Caco-2 (cell line): Measurements from ENCODE around the gene CMTM7. TPM values are rescaled to one million over a fixed set of nuclear protein-coding genes. Genes with fewer than 3 reads are reported as not detected.

ENCODE experiments used
- BruUV-seq: library from RNA; stranded (reverse); fragments of 400-500 nt; replicated peaks from 2 replicates; lab custom pipeline; 2021; lab: Mats Ljungman, UMichigan
- CTCF ChIA-PET: fragments of 300-600 bp; sonication (Branson Sonifier 250); formaldehyde crosslinking; loops from one replicate; lab custom pipeline; 2022; ENCODE audit warnings: antibody characterized with exemption; lab: Charles Lee
- POLR2A ChIA-PET: fragments of 300-600 bp; sonication (Branson Sonifier 250); formaldehyde crosslinking; loops from one replicate; lab custom pipeline; 2022; ENCODE audit warnings: antibody characterized with exemption; lab: Charles Lee
- DNase-seq, 2 experiments: peaks; one replicate each; pipeline versions ENCODE4 v3.0.0 to v3.0.0-alpha.2; 2020 to 2022
- H3K27me3 ChIP-seq: replicated peaks from 2 replicates; pipeline ENCODE4 v1.6.0; 2011; ENCODE audit warnings: low read length; ENCODE audit not compliant: control insufficient read depth, insufficient read depth
- H3K36me3 ChIP-seq: 2 replicates; pipeline ENCODE4 v1.5.1; 2011; ENCODE audit warnings: low read length; ENCODE audit not compliant: control insufficient read depth, insufficient read depth
- H3K4me1 ChIP-seq: fragments of 250-450 bp; sonication (Bioruptor Pico); 2 replicates; pipeline ENCODE4 v1.5.1; 2020; ENCODE audit warnings: mild to moderate bottlenecking
- H3K4me3 ChIP-seq: 2 replicates; pipeline ENCODE4 v1.5.1; 2011; ENCODE audit warnings: low read depth, mild to moderate bottlenecking, control low read depth, low read length
- H3K9me3 ChIP-seq: fragments of 250-450 bp; sonication (Bioruptor Pico); 2 replicates; pipeline ENCODE4 v1.5.1; 2020; ENCODE audit warnings: mild to moderate bottlenecking, moderate library complexity
- H3K27ac Mint-ChIP-seq: one replicate; pipeline ENCODE4 v1.8.0; 2022; ENCODE audit warnings: mixed read lengths; ENCODE audit not compliant: unreplicated experiment
- H3K27me3 Mint-ChIP-seq: one replicate; pipeline ENCODE4 v1.8.0; 2022; ENCODE audit warnings: mixed read lengths; ENCODE audit not compliant: insufficient read depth, unreplicated experiment
- H3K36me3 Mint-ChIP-seq: one replicate; pipeline ENCODE4 v1.8.0; 2022; ENCODE audit warnings: mild to moderate bottlenecking, mixed read lengths; ENCODE audit not compliant: insufficient read depth, unreplicated experiment
- H3K4me1 Mint-ChIP-seq: one replicate; pipeline ENCODE4 v1.8.0; 2022; ENCODE audit warnings: low read depth, mixed read lengths; ENCODE audit not compliant: unreplicated experiment
- H3K4me3 Mint-ChIP-seq: one replicate; pipeline ENCODE4 v1.8.0; 2022; ENCODE audit warnings: mild to moderate bottlenecking, moderate library complexity, mixed read lengths; ENCODE audit not compliant: unreplicated experiment
- H3K9me3 Mint-ChIP-seq: one replicate; pipeline ENCODE4 v1.8.0; 2022; ENCODE audit warnings: mixed read lengths; ENCODE audit not compliant: unreplicated experiment
- CTCF ChIP-seq, 2 experiments: fragments of 200-600 bp in 1 of 2; IDR thresholded peaks; 1 replicate in 1 of 2; 2 replicates in 1 of 2; pipeline versions ENCODE4 v1.5.1 to v1.8.0; 2011 to 2022; ENCODE audit warnings: antibody characterized with exemption in 1 of 2, control low read depth in 1 of 2, inconsistent platforms in 1 of 2, low read depth in 1 of 2, low read length in 1 of 2, mild to moderate bottlenecking in 1 of 2, moderate library complexity in 1 of 2; ENCODE audit not compliant: insufficient read depth in 1 of 2, severe bottlenecking in 1 of 2, unreplicated experiment in 1 of 2
- intact Hi-C: fragments of 100-400 bp; cut with micrococcal nuclease; formaldehyde crosslinking; loops from one replicate; pipeline ENCODE4 v1.10.0; 2022; ENCODE audit not compliant: unreplicated experiment
- total RNA-seq: library from RNA; stranded (reverse); gene quantifications from 2 replicates; pipeline ENCODE4 v1.2.3, GENCODE V29; 2022

Gene CMTM7
- total RNA-seq, 1 experiment from 2014 or later = 27.0 TPM

GRCh38 chr3:32493437-32494414, 102.1 kb downstream of the CMTM7 start:
- intact Hi-C loops = no loop called here
- DNase-seq = no peak
- Mint-ChIP-seq H3K4me1 (peaks cover 15% of the 10 kb centered on the region), H3K9me3 (no peaks in the 10 kb centered on the region), H3K27me3 (no peaks in the 10 kb centered on the region), H3K36me3 (peaks cover 9% of the 10 kb centered on the region), H3K4me3 (no peak overlapping the region), H3K27ac (no peak overlapping the region)
- no peak for TF ChIP-seq CTCF (IDR thresholded peaks at IDR 0.05; ENCODE audit: insufficient read depth in 1 of 2, low read depth in 1 of 2, low read length in 1 of 2, severe bottlenecking in 1 of 2, unreplicated experiment in 1 of 2)
- Histone ChIP-seq H3K27me3 (no peaks in the 10 kb centered on the region), H3K36me3 (no peaks in the 10 kb centered on the region), H3K9me3 (no peaks in the 10 kb centered on the region), H3K4me1 (peaks cover 43% of the 10 kb centered on the region), H3K4me3 (no peak overlapping the region)
- CTCF ChIA-PET = no interaction called here
- POLR2A ChIA-PET = no interaction called here
- BruUV-seq = no TSS peak

- Mint-ChIP-seq H3K9me3 (no peaks in the 10 kb centered on the region), H3K27ac (no peak overlapping the region), H3K4me1 (peaks cover 15% of the 10 kb centered on the region), H3K36me3 (peaks cover 9% of the 10 kb centered on the region), H3K27me3 (no peaks in the 10 kb centered on the region), H3K4me3 (no peak overlapping the region)
- no peaks in the 10 kb centered on the region for H3K36me3 ChIP-seq
- no peaks in the 10 kb centered on the region for H3K27me3 ChIP-seq
- DNase-seq = no peak
- TF ChIP-seq CTCF (IDR thresholded peaks at IDR 0.05; ENCODE audit: insufficient read depth in 1 of 2, low read depth in 1 of 2, low read length in 1 of 2, severe bottlenecking in 1 of 2, unreplicated experiment in 1 of 2) = no peak
- H3K9me3 ChIP-seq = no peaks in the 10 kb centered on the region
- POLR2A ChIA-PET = no interaction called here
- BruUV-seq = no TSS peak
- H3K4me1 ChIP-seq = peaks cover 57% of the 10 kb centered on the region
- no peak overlapping the region for H3K4me3 ChIP-seq
- CTCF ChIA-PET = no interaction called here
- intact Hi-C loops = no loop called here
Observed at GRCh38 chr3:32495085-32495484, 103.4 kb downstream of the CMTM7 start.

GRCh38 chr3:32495609-32496008, 104.0 kb downstream of the CMTM7 start:
- BruUV-seq = no TSS peak
- no peaks in the 10 kb centered on the region for H3K36me3 ChIP-seq
- no peaks in the 10 kb centered on the region for H3K9me3 ChIP-seq
- ChIA-PET POLR2A (no interaction called here), CTCF (no interaction called here)
- peak; percentile 27 to 40 for DNase-seq
- no peak overlapping the region for H3K4me3 ChIP-seq
- peaks cover 62% of the 10 kb centered on the region for H3K4me1 ChIP-seq
- intact Hi-C loops = no loop called here
- Mint-ChIP-seq H3K27me3 (no peaks in the 10 kb centered on the region), H3K9me3 (no peaks in the 10 kb centered on the region), H3K4me3 (no peak overlapping the region), H3K4me1 (peaks cover 15% of the 10 kb centered on the region), H3K27ac (no peak overlapping the region), H3K36me3 (peaks cover 9% of the 10 kb centered on the region)
- TF ChIP-seq CTCF (IDR thresholded peaks at IDR 0.05; ENCODE audit: insufficient read depth in 1 of 2, low read depth in 1 of 2, low read length in 1 of 2, severe bottlenecking in 1 of 2, unreplicated experiment in 1 of 2) = no peak
- no peaks in the 10 kb centered on the region for H3K27me3 ChIP-seq
